ENCODE data around the gene SLC8B1.

DNA sequence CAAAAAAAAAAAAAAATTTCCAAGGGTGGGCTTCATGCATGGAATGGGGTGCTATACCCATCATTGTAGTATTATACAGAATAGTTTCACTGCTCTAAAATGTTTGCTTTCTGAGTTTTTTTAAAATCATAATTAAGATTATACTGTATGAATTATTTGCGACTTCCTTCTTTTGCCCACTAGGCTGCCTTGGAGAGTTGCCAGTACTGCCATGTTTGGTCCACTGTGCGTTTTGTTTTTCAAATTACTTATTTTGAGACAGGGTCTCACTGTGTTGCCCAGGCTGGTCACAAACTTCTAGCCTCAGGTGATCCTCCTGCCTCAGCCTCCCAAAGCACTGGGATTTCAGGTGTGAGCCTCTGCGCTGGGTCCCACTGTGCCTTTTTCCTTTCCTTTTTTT, 43.4 kb upstream of the SLC8B1 start:
- TF ChIP-seq CTCF (optimal IDR thresholded peaks at IDR 0.05 in 1 of 3, IDR thresholded peaks at IDR 0.05 in 1 of 3, conservative IDR thresholded peaks at IDR 0.05 in 1 of 3; ENCODE audit: extremely low read depth in 1 of 3, insufficient read depth in 2 of 3, low read length in 3 of 3) (no peak), EZH2 (IDR thresholded peaks at IDR 0.05; ENCODE audit: low read length) (no peak)

Data from keratinocyte (primary cell).